PFSK-1 (cell line): Measurements from ENCODE around the gene CRTAC1.

Source experiments
- REST ChIP-seq, 2 experiments: IDR thresholded peaks; 2 replicates each; pipeline versions ENCODE4 v1.6.1 to v1.8.0; 2011 to 2012; ENCODE audit warnings: low read depth in 2 of 2, low read length in 2 of 2, control low read depth in 1 of 2, inconsistent platforms in 1 of 2, mild to moderate bottlenecking in 1 of 2, moderate library complexity in 1 of 2; ENCODE audit not compliant: insufficient read depth in 1 of 2
- SIN3A ChIP-seq: IDR thresholded peaks from 2 replicates; pipeline ENCODE4 v1.6.1; 2012; ENCODE audit warnings: mild to moderate bottlenecking, low read length, moderate library complexity, borderline replicate concordance; ENCODE audit not compliant: insufficient read depth

- TF ChIP-seq SIN3A = no peak
- TF ChIP-seq REST (IDR thresholded peaks at IDR 0.05; ENCODE audit: insufficient read depth in 1 of 2, low read depth in 2 of 2, low read length in 2 of 2) = no peak
These were observed 203.5 kb downstream of the CRTAC1 start for GRCh38 chr10:97826892-97827291.
